GM08714 (cell line): Measurements from ENCODE around the gene EDEM1.
A peak's percentile ranks its signal among the peaks of the same experiment; 100 is the strongest.
"Not testable (repeated sequence)": the region's sequence is repeated elsewhere in the genome, so short reads cannot be mapped to it uniquely, and the experiment has no call there.

ENCODE experiments used
- H3K4me3 ChIP-seq: fragments of 200-500 bp; sonication (Bioruptor generic); 2 replicates; pipeline ENCODE4 v1.5.1; 2014; ENCODE audit warnings: mild to moderate bottlenecking, low read length, inconsistent platforms
- ZNF274 ChIP-seq: IDR thresholded peaks from 2 replicates; pipeline ENCODE4 v1.6.1; 2012; ENCODE audit warnings: mild to moderate bottlenecking, low read depth, low read length

Gene EDEM1

GRCh38 chr3:5160940-5161858 is 26.3 kb upstream of the EDEM1 start:
- TF ChIP-seq ZNF274 = no peak
- no peak overlapping the region for H3K4me3 ChIP-seq

GRCh38 chr3:5162102-5162501 is 25.4 kb upstream of the EDEM1 start:
- H3K4me3 ChIP-seq = no peak overlapping the region
- no peak for TF ChIP-seq ZNF274

DNA sequence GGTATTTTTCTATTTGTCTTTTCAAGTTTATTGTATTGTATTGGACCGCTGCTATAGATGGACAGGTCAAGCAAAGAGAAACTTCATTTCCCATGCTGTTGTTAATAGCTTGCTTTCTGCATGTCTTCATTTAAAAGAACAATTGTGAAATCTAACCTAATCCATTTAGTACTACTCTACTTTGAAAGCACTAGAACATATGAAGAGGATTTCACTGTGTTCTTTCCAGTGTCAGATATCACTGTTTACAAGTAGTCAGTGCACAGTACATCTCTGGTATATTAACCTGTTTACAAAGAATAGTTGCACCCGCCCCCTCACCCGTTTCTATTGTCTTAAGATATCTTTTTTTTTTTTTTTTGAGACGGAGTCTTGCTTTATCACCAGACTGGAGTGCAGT is 21.8 kb upstream of the EDEM1 start:
- TF ChIP-seq ZNF274 = no peak
- no peak overlapping the region for H3K4me3 ChIP-seq

DNA sequence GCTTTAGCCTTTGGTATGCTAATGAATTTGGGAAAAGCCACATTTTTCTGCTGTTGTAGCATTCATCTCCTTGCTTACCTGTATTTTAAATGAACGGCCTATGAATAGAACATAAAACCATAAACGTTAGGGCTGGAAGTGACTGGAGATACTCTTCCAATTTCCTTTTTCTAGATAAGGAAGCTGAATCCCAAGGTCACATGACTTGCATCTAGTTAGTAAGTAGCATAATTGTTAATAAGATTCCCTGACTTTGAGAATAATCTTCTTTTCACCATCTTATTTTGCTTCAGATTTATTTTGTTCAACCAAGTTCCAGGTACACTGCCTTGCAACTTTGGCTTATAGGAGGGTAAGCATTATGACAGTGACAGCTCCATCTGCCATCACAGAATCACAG is 20.7 kb upstream of the EDEM1 start:
- TF ChIP-seq ZNF274 = no peak

GRCh38 chr3:5168110-5168509 is 19.4 kb upstream of the EDEM1 start:
- H3K4me3 ChIP-seq = no peak overlapping the region
- no peak for TF ChIP-seq ZNF274

More for the DNA sequence above, 20.7 kb upstream of the EDEM1 start:
- no peak overlapping the region for H3K4me3 ChIP-seq

DNA sequence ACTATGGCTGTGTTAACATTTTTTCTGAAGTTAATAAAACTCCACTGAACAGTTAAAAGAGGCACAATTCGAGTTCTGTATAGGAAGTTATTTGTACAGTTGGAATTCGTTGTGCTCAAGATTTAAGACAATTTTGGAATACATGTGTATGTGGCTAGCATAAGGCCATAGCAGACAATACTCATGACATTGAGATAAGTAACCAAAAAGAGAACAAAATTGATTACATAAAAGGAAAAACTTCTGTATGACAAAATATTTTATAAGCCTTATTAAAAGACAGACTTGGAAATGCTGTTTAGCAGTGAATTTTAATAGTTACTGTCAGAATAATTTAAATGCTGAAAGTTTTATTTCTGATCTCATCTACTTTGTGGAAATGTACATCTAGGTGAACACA is 17.7 kb upstream of the EDEM1 start:
- no peak for TF ChIP-seq ZNF274
- H3K4me3 ChIP-seq = no peak overlapping the region

- H3K4me3 ChIP-seq = no peak overlapping the region
These were observed 16.5 kb upstream of the EDEM1 start for GRCh38 chr3:5170975-5171374.

GRCh38 chr3:5172018-5172417 is 15.5 kb upstream of the EDEM1 start:
- no peak for TF ChIP-seq ZNF274
- no peak overlapping the region for H3K4me3 ChIP-seq

More at GRCh38 chr3:5170975-5171374, 16.5 kb upstream of the EDEM1 start:
- no peak for TF ChIP-seq ZNF274

- not testable (repeated sequence) for H3K4me3 ChIP-seq
These were observed 8.5 kb upstream of the EDEM1 start for GRCh38 chr3:5179036-5179435.

- TF ChIP-seq ZNF274 = no peak
- H3K4me3 ChIP-seq = no peak overlapping the region; the same call in 1 of the 2 replicates
These were observed 5.9 kb upstream of the EDEM1 start for GRCh38 chr3:5181469-5182141.

DNA sequence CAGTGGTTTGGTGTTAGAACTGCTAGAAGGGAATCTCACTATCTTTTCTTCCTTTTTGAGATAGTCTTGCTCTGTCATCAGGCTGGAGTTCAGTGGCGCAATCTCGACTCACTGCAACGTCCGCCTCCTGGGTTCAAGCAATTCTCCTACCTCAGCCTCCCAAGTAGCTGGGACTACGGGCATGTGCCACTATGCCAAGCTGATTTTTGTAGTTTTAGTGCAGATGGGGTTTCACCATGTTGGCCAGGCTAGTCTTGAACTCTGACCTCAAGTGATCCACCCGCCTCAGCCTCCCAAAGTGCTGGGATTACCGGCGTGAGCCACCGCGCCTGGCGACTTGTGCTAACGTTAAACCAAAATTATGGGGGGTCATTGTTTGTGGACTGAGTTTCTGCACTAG is 3.8 kb upstream of the EDEM1 start:
- not testable (repeated sequence) for H3K4me3 ChIP-seq

DNA sequence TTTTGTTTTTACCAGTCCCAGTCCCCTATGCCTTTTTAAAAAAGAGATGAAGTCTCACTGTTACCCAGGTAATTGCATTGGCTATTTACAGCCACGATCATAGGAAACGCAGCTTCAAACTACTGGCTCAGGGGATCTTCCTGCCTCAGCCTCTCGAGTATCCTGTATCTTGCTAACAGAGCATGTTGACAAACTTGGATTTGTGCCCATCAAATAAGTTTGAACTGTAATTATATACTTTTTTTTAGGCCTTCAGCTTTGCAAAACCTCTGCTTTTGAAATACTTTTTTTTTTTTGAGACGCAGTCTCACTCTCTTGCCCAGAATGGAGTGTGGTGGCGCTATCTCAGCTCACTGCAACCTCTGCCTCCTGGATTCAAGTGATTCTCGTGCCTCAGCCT is 3.0 kb upstream of the EDEM1 start:
- no peak for TF ChIP-seq ZNF274
- H3K4me3 ChIP-seq = no peak overlapping the region; the same call in 1 of the 2 replicates

- TF ChIP-seq ZNF274 = no peak
- H3K4me3 ChIP-seq = peak overlapping the region; percentile 41; the same call in 1 of the 2 replicates
These were observed 2.3 kb upstream of the EDEM1 start for GRCh38 chr3:5185093-5185673.

GRCh38 chr3:5186089-5186857 is 1.2 kb upstream of the EDEM1 start:
- peak overlapping the region; percentile 89 for H3K4me3 ChIP-seq
- no peak for TF ChIP-seq ZNF274
